K562 (cell line): ENCODE data around the gene SPHK2. TPM values are rescaled to one million over a fixed set of nuclear protein-coding genes. Genes with fewer than 3 reads are reported as not detected.

Experiments used
- ATF7 ChIP-seq: fragments of 450-650 bp; IDR thresholded peaks from 2 replicates; pipeline ENCODE4 v1.7.1; 2014; ENCODE audit warnings: mild to moderate bottlenecking, moderate library complexity
- CTBP1 ChIP-seq: fragments of 450-650 bp; IDR thresholded peaks from 2 replicates; pipeline ENCODE4 v1.6.1; 2016; ENCODE audit warnings: borderline replicate concordance
- HSF4 ChIP-seq: fragments of 250-450 bp; sonication (Bioruptor Pico); IDR thresholded peaks from 2 replicates; pipeline ENCODE4 v2.1.2; 2022; ENCODE audit warnings: mild to moderate bottlenecking, moderate library complexity, borderline replicate concordance
- MCM3 ChIP-seq: fragments of 450-650 bp; IDR thresholded peaks from 2 replicates; pipeline ENCODE4 v1.6.1; 2016
- NBN ChIP-seq: fragments of 450-650 bp; IDR thresholded peaks from 2 replicates; pipeline ENCODE4 v1.6.1; 2016; ENCODE audit warnings: low read depth, mild to moderate bottlenecking
- NFE2 ChIP-seq: IDR thresholded peaks from 2 replicates; pipeline ENCODE4 v1.6.1; 2014; ENCODE audit warnings: antibody characterized with exemption, low read depth
- PPARD ChIP-seq: fragments of 250-450 bp; sonication (Bioruptor Pico); IDR thresholded peaks from 2 replicates; pipeline ENCODE4 v1.8.0; 2022; ENCODE audit warnings: inconsistent platforms, mild to moderate bottlenecking, moderate library complexity
- RB1 ChIP-seq: fragments of 450-650 bp; IDR thresholded peaks from 2 replicates; pipeline ENCODE4 v1.6.1; 2017; ENCODE audit warnings: low read depth, mild to moderate bottlenecking
- SRSF3 ChIP-seq: fragments of 200-400 bp; formaldehyde crosslinking; IDR thresholded peaks from 2 replicates; pipeline ENCODE4 v1.6.1; 2016; ENCODE audit warnings: mild to moderate bottlenecking, low read length, moderate library complexity; ENCODE audit not compliant: insufficient read depth
- TAF1 ChIP-seq: IDR thresholded peaks from 2 replicates; pipeline ENCODE4 v1.6.1; 2011; ENCODE audit warnings: mild to moderate bottlenecking, low read length, moderate library complexity; ENCODE audit not compliant: insufficient read depth, control insufficient read depth, severe bottlenecking; ENCODE audit errors: extremely low read depth
- polyA plus RNA-seq, 8 experiments: library from polyadenylated mRNA; depleted of rRNA in 4 of 8; stranded (reverse) in 5 of 8; unstranded in 3 of 8; fragments of >200 nt; fragmentation: Nextera tagmentation in 2 of 8; fragmentation: Illumina TruSeq in 1 of 8; extraction: Ambion mirVana in 2 of 8; extraction: Trizol in 1 of 8; gene quantifications; 2 replicates each; pipeline versions ENCODE4 v1.2.1 to v1.2.3, GENCODE V29; 2011 to 2014; ENCODE audit warnings: inconsistent platforms in 1 of 8, missing spikeins in 1 of 8
- total RNA-seq, 7 experiments: library from RNA; depleted of rRNA in 6 of 7; stranded (reverse); fragments of >200 nt in 6 of 7; fragmentation: Illumina TruSeq in 2 of 7; extraction: Trizol in 2 of 7; gene quantifications; 2 replicates each; pipeline versions ENCODE4 v1.2.1 to v1.2.3, GENCODE V29; 2011 to 2021; ENCODE audit warnings: low replicate concordance in 1 of 7
- TF ChIP-seq, protein P1 (sequence below), 2 experiments: fragments of 450-650 bp in 1 of 2; sonication (generic) in 1 of 2; formaldehyde crosslinking in 1 of 2; IDR thresholded peaks; 2 replicates each; pipeline versions ENCODE4 v1.7.1 to v1.9.0; 2016 to 2022; ENCODE audit warnings: inconsistent platforms in 1 of 2, mild to moderate bottlenecking in 1 of 2, missing genetic modification reagents in 1 of 2
- TF ChIP-seq, protein P2 (sequence below): sonication (generic); formaldehyde crosslinking; IDR thresholded peaks from 2 replicates; pipeline ENCODE4 v1.8.0; 2022; ENCODE audit warnings: mild to moderate bottlenecking, missing genetic modification reagents

The SPHK2 gene
- total and polyA plus RNA-seq, 9 of the 15 experiments (the other 6 are each of a cell fraction or from before 2014, with no cell fraction given) = 0.10 to 15.2 (median 2.9) TPM

DNA sequence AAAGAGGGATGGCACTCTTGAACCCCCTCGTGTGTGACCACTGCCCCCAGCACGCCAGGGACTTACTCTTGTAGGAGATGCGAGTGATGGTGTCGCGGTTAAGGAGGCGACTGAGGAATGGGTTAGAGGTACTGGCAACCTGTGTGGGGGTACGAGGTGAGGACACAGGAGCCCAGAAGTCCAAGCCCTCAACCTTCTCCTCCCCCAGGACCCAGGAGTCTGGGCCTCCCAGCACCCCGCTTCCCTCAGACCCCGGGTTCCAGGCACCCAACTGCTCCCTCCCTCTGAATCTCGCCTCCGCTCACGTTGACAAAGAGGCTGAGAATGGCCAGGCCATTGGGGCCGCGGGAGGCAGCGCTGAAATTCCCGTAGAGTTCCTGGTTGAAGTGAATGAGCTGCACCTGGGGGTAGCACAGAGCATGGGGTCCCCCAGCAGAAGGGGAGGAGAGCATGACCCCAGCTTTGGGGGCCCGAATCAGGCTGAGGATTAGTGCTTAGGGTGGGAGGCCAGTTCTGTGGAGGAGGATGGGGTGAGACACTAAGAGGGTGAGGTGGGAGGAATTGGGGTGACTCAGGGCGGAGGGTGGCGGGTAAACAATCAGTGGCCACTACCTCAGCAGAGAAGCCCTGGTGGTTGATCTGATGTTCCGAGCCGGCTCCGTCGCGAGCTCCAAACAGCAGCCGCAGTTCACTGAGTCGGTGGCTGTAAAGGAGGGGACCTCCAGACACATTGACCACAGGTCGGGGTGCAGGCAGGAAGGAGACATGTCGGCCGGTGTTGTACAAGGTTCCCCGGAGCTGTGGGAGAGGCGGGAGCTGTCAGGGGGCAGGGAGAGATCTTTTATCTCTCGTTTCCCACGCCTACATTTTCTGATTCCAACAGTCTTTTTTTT lies 20.4 kb downstream of the SPHK2 start (continued):
- TF ChIP-seq, protein P1, sequence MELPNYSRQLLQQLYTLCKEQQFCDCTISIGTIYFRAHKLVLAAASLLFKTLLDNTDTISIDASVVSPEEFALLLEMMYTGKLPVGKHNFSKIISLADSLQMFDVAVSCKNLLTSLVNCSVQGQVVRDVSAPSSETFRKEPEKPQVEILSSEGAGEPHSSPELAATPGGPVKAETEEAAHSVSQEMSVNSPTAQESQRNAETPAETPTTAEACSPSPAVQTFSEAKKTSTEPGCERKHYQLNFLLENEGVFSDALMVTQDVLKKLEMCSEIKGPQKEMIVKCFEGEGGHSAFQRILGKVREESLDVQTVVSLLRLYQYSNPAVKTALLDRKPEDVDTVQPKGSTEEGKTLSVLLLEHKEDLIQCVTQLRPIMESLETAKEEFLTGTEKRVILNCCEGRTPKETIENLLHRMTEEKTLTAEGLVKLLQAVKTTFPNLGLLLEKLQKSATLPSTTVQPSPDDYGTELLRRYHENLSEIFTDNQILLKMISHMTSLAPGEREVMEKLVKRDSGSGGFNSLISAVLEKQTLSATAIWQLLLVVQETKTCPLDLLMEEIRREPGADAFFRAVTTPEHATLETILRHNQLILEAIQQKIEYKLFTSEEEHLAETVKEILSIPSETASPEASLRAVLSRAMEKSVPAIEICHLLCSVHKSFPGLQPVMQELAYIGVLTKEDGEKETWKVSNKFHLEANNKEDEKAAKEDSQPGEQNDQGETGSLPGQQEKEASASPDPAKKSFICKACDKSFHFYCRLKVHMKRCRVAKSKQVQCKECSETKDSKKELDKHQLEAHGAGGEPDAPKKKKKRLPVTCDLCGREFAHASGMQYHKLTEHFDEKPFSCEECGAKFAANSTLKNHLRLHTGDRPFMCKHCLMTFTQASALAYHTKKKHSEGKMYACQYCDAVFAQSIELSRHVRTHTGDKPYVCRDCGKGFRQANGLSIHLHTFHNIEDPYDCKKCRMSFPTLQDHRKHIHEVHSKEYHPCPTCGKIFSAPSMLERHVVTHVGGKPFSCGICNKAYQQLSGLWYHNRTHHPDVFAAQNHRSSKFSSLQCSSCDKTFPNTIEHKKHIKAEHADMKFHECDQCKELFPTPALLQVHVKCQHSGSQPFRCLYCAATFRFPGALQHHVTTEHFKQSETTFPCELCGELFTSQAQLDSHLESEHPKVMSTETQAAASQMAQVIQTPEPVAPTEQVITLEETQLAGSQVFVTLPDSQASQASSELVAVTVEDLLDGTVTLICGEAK (IDR thresholded peaks at IDR 0.05) = peak; percentile 54; the same call in 1 of the 2 replicates
- TF ChIP-seq, protein P1 (CRISPR knock-in tag; IDR thresholded peaks at IDR 0.05) = no peak
- TF ChIP-seq HSF4 (CRISPR knock-in tag) (no peak), TAF1 (peak; percentile 54), MCM3 (no peak), SRSF3 (no peak), ATF7 (0 out of 2 replicates have a peak, but pooled peaks have one; percentile 26), CTBP1 (peak; percentile 6; the same call in 1 of the 2 replicates), PPARD (CRISPR knock-in tag) (no peak), RB1 (no peak), NFE2 (peak; percentile 23; the same call in 1 of the 2 replicates), NBN (no peak)
- TF ChIP-seq, protein P2, sequence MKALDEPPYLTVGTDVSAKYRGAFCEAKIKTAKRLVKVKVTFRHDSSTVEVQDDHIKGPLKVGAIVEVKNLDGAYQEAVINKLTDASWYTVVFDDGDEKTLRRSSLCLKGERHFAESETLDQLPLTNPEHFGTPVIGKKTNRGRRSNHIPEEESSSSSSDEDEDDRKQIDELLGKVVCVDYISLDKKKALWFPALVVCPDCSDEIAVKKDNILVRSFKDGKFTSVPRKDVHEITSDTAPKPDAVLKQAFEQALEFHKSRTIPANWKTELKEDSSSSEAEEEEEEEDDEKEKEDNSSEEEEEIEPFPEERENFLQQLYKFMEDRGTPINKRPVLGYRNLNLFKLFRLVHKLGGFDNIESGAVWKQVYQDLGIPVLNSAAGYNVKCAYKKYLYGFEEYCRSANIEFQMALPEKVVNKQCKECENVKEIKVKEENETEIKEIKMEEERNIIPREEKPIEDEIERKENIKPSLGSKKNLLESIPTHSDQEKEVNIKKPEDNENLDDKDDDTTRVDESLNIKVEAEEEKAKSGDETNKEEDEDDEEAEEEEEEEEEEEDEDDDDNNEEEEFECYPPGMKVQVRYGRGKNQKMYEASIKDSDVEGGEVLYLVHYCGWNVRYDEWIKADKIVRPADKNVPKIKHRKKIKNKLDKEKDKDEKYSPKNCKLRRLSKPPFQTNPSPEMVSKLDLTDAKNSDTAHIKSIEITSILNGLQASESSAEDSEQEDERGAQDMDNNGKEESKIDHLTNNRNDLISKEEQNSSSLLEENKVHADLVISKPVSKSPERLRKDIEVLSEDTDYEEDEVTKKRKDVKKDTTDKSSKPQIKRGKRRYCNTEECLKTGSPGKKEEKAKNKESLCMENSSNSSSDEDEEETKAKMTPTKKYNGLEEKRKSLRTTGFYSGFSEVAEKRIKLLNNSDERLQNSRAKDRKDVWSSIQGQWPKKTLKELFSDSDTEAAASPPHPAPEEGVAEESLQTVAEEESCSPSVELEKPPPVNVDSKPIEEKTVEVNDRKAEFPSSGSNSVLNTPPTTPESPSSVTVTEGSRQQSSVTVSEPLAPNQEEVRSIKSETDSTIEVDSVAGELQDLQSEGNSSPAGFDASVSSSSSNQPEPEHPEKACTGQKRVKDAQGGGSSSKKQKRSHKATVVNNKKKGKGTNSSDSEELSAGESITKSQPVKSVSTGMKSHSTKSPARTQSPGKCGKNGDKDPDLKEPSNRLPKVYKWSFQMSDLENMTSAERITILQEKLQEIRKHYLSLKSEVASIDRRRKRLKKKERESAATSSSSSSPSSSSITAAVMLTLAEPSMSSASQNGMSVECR = no peak
